ENCODE measurements around the gene PPIF.

PPIF gene

DNA sequence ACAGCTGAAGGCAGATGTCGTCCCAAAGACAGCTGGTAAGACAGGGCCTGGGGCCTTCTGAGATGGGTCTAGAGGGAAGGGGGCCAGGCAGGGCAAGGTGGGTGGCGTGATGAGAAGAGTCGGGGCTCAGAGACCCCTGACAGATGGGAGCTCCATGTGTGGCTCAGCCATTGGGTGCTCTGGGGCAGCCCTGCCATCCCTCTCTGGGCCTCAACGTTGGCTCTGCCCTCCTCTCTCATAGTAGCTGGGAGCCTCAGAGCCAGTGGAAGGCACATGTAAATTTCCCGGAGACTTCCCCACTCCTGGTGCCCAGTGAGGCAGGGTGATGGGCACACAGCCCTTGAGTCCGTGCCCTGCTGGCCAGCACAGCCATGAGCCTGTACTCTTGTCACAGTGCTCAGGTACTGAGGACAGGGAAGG lies 1.8 kb downstream of the PPIF start:
- no peak for DNase-seq (ENCODE audit: low read depth in 2 of 2)

DNA sequence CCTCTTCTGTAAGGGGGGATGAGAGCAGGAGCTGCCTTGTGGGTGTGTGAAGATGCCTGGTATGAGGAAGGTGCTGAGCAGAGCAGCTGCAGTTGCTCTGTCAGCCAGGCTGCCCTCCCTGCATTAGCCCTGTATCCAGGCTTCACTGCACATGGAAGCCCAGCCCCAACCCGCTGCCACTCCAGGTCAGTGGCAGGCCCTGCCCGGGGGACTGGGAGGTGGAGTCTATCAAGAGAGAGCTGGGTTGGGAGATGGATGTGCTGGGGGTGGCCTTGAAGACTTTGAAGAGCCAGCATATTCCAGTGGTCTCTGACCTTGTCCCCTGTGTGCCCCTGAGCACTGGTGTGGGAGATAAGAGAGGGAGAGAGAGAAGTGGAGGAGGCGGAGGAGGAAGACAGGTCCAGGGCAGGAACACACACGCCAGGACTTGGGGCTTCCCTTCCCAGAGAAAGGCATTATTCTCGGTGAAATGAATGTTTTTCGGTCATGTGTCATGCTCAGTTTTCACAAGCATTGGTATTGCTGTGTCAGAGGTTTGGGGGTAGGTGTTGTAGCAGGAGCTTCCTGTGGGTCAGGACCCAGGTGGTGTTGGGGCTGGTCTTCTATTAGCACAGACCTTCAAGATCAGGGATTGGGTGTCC lies 2.6 kb downstream of the PPIF start:
- DNase-seq (ENCODE audit: low read depth in 2 of 2) = no peak

DNA sequence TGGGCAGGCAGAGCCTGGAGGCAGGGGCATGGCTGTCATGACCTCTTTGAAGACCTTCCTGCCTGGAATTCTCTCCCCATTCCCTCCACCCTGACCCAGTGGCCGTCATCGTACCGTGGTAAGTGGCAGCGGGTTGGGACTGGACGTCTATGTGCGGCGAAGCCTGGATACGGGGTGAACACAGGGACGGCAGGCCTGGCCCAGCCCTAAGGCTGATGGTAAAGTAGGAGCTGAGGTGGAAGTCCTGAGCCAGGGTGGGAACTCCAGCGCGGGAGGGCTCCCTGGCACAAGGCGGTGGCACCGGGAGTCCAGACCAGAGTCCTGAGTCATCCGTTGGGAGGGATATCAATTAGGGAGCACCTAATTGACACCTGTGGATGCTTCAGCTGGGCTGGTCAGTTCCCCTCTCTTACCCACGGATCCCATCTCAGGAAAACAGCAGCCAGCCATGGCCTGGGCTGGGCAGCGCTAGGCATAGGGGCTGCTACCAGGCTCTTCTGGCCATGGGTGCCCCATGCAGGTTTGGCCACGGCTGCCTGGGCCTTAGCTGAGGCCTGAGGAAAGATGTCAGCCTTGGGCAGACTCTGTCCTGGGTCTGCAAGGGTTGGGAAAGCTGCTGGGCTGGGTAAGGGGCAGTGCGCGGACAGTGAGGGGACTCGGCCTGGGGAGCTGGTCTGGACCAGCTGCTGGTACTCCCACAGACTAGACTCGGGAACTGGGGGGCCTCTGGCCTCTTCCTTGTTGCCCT lies 3.3 kb downstream of the PPIF start:
- DNase-seq (ENCODE audit: low read depth in 2 of 2) = no peak

DNA sequence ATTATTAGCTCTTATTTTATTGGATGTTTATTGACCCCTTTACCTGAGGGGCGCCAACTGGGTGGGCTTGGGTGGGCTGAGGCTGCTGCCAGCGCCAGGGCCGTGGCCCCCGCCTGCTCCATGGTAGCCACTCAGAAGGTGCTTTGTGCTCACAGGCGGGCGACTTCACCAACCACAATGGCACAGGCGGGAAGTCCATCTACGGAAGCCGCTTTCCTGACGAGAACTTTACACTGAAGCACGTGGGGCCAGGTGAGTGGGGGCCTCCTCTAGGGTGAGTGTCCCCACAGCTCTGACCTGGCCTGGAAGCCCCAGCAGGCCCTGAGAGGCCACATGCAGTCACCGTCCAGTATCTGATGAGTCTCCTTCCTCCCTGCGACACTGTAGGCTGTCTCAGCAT lies 4.1 kb downstream of the PPIF start:
- DNase-seq (ENCODE audit: low read depth in 2 of 2) = no peak

DNA sequence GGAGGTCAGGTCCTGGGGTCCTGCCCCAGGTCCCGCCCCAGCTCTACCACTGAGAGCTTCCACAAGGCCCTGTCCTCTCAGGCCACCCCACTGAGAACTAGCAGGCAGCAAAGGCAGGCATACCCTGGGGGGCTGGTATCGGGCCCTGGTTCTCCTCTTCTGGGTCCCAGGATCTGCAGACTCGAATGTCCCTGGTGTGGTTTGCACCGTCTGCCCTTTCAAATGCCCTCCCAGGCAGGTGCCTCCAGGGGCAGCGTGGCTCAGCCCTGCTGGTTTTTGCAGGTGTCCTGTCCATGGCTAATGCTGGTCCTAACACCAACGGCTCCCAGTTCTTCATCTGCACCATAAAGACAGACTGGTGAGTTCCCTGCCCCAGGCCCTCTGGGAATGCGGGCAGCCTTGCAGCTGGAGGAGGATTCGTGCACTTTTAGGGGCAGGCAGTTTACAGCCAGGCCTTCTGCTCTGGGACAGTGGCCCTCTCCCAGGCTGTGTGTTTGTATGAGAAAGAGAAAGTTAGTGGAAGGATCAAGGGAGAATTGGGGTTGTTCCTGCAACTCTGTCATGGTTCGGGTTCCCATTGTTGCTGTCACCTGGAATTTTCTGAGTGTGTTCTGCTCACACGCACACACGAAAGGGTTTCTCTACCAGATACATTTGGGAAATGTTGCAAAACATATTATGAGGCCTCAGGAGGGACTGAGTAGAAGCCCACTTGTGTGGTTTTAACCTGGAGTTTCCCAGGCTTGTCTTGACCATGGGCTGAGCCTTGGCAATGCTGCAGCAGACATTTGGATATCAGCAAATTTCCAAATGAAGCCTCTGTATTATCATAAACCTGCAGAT lies 5.0 kb downstream of the PPIF start:
- no peak for DNase-seq (ENCODE audit: low read depth in 2 of 2)

DNA sequence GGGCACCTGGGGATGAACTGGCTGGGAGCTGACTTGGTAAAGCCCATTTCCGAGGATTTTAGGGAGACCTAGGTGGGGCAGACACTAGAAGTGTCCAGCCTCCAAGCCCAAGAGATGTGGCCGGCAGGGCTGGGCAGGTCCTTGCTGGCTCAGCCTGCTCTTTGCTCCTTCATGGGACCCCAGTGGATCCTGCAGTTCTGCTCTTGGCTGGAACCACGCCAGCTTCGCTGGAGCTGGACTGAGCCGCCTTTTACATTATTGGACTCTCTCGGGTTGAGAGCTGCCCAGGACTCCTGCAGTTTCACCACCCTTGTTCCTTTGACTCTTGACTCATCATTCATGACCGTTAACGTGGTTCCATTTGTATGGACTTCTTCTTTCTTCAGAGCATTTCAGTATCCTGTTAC lies 5.7 kb downstream of the PPIF start:
- DNase-seq (ENCODE audit: low read depth in 2 of 2) = no peak

DNA sequence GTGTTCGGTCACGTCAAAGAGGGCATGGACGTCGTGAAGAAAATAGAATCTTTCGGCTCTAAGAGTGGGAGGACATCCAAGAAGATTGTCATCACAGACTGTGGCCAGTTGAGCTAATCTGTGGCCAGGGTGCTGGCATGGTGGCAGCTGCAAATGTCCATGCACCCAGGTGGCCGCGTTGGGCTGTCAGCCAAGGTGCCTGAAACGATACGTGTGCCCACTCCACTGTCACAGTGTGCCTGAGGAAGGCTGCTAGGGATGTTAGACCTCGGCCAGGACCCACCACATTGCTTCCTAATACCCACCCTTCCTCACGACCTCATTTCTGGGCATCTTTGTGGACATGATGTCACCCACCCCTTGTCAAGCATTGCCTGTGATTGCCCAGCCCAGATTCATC lies 6.5 kb downstream of the PPIF start:
- no peak for DNase-seq (ENCODE audit: low read depth in 2 of 2)

DNA sequence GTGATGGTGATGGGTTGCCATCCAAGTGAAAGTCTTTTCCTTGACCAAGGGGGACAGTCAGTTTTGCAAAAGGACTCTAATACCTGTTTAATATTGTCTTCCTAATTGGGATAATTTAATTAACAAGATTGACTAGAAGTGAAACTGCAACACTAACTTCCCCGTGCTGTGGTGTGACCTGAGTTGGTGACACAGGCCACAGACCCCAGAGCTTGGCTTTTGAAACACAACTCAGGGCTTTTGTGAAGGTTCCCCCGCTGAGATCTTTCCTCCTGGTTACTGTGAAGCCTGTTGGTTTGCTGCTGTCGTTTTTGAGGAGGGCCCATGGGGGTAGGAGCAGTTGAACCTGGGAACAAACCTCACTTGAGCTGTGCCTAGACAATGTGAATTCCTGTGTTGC lies 6.9 kb downstream of the PPIF start:
- DNase-seq (ENCODE audit: low read depth in 2 of 2) = no peak

DNA sequence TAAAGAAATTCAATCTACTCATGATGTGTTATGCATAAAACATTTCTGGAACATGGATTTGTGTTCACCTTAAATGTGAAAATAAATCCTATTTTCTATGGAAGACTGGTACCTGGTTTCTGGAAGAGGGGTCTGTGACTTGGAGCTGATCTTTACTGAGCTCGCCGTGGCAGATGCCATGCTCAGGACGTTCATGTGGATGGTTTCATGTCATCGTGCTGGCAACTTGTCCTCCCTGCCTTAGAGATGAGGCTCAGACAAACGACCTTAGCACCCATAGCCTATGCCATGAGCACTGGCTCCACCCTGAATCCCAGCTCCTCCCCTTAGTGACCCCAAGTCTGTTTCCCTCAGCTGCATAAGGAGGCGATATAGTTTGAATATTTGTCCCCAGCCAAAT lies 7.3 kb downstream of the PPIF start:
- no peak for DNase-seq (ENCODE audit: low read depth in 2 of 2)

DNA sequence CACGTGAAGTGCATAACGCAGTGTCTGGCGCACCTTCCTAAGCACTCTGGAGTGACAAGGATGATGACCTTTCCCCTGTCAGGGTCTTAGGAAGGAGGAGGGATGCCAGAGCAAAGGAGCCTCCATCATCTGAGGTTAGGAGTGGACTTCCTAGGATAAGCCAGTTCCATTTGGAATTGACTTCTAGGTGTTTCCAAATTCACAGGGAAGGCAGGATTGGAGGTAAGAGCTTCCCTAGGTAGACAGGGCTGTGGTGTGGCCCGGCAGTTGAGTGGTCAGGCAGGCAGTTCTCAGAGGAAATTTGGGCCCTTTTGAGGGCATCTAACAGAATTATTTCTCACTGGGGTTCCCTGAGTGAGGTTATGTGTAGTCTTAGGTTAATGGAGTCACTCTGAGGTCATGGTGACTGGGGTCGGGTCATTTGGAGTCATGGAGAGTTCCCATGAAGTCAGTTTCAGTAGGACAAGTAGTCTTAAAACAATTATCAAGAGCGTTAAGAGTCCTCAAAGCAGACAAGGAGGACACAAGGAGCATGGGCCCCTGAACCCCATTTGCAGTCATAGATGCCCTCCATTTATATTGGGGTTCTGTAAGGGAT lies 8.2 kb downstream of the PPIF start:
- DNase-seq (ENCODE audit: low read depth in 2 of 2) = no peak

DNA sequence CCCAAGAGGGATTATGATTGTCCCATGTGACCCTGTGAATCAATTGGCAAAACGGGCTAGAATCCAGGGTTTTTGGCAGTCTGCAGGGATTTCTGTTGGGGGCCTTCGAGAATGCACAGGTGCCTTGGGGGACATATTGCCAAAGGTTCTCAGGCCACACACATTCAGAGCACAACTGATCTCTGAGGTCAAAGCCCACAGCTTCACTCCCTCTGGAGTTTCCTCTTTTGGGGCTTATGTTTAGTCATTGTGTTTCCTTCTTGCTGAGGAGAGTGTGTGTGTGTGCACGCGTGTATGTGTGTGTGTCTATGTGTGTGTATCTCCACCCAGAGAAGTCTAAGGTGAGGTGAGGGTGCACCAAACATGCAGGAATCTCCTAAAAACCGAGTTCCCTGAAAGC lies 8.8 kb downstream of the PPIF start:
- DNase-seq (ENCODE audit: low read depth in 2 of 2) = no peak

DNA sequence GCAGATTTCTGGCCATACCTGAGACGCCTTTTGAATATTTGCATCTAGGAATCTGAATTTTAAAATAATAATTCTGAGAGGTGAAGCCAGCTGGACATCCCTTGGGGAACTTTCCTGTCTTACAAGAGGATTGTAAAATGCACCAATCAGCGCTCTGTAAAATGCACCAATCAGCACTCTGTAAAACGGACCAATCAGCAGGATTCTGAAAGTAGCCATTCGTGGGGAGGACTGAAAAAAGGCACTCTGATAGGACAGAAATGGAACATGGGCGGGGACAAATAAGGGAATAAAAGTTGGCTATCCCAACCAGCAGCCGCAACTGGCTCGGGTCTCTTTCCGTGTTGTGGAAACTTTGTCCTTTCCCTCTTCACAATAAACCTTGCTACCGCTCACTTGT lies 9.9 kb downstream of the PPIF start:
- DNase-seq (ENCODE audit: low read depth in 2 of 2) = no peak

DNA sequence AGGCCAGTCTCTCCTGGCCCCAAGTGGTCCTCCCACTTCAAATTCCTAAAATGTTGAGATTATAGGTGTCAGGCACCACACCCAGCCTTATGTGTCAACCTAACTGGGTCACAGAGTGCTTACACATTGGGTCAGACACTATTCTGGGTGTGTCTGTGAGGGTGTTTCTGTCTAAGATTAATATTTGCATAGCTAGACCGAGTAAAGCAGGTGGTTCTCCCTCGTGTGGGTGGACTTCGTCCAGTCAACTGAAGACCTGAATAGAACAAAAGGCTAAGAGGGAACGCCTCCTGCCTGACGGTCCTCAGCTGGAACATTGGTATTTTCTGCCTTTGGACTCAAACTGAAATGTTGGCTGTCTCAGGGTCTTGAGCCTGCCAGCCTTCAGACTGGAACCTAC lies 11.5 kb downstream of the PPIF start:
- DNase-seq (ENCODE audit: low read depth in 2 of 2) = no peak

DNA sequence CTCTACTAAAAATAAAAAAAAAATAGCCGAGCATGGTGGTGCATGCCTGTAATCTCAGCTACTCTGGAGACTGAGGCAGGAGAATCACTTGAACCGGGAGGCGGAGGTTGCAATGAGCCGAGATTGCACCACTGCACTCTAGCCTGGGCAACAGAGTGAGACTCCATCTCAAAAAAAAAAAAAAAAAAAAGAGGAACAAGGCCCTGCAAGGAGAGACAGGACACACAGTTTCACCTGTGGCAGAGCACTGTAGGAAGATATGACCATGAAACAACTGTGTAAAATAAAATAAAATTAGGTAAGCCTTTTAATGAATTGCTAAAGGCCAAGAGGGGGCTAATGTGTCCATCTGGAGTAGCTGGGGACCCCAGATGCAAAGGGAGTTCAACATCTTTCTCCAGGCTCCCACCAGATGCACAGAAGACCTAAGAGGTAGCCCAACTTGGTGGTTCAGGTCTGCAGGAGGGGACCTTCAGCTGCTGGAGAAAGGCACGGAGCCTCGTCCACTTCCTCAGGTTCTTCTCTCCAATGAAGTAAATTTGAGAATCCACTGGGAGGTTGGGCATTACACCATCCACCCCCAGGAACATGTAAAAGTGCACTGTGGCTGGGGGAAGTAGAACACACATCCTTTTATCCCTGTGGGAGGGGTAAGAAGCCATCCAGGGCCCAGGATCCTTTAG lies 12.7 kb downstream of the PPIF start:
- no peak for DNase-seq (ENCODE audit: low read depth in 2 of 2)

DNA sequence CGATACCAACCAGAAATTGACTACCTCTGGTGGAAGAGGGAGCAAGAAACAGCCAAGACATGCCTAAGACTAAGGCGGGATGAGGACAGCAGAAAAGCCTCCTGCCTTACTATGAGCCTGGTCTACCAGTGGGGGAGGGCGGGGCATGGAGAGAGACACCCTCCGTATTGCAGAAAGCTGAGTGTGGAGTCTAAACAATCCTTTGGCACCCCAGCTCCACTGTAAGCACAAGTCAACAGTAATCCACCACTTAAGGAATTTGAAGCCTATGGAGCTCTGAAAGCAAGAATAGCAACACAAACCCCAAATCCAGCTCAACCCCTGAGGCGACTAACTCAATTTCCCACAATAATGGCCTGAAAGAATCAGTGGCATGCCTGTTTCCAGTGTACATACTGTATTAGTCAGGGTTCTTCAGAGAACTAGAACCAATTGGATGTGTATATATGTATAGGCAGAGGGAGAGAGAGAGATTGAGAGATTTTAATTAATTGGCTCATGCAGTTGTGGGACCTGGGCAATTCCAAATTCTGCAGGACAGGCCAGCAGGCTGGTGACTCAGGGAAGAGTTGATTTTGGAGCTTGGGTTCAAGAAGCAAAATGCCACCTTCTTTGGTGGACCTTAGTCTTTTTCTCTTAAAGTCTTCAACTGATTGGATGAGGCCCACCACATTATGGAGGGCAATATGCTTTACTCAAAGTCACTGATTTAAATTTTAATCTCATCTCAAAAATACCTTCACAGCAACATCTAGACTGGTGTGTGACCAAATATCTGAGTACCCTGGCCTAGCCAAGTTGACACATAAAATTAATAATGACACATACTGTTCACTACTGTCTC lies 13.5 kb downstream of the PPIF start:
- no peak for DNase-seq (ENCODE audit: low read depth in 2 of 2)

DNA sequence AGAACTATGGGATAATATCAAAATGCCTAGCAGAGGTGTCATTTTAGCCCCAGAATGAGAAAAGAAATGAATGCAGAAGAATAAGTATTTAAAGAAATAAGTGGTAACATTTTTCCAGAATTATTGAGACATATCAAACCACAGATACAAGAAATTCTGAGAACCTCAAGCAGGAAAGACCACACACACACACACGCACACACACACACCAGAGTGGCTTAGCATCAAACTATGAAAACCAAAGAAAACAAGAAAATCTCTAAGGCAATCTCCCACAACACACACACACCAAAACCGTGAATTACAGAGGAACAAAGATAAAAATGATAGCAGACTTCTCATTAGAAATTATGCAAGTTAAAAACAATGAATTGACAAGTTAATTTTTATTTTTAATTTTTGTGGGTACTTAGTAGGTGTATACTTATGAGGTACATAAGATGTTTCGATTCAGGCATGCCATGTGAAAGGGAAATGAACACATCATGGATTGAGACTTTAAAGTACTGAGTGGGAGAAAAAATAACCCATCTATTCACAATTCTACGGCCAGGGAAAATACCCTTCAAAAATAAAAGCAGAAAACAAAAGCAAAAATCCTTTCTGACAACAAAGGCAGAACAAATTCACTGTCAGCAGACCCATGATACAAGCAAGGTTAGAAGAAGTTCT lies 14.6 kb downstream of the PPIF start:
- no peak for DNase-seq (ENCODE audit: low read depth in 2 of 2)

DNA sequence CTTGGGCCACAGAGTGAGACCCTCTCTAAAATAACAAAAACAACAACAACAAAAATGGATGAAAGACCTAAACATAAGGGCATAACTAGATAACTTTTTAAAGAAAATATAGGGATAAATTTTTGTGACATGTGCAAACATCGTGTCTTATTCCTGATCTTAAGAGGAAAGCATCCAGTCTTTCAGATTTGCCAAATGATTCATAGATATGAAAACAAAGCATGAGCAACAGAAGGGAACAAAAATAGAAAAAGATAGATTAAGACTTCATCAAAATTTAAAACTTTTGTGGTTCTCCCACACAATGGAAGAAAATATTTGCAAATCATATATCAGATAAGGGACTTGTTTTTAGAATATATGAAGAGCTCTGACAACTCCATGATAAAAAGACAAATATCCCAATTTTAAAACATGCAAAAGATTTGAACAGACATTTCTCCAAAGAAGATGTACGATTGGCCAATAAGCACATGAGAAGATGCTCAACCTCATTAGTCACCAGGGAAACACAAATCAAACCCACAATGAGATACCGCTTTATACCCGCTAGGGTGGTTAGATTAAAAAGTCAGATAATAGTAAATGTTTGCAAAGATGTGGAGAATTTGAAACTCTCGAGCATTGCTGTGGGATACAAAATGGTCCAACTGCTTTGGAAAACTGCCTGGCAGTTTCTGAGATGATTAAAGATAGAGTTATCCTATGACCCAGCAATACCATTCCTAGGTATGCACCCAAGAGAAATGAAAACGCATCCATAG lies 20.3 kb downstream of the PPIF start:
- DNase-seq (ENCODE audit: low read depth in 2 of 2) = no peak

DNA sequence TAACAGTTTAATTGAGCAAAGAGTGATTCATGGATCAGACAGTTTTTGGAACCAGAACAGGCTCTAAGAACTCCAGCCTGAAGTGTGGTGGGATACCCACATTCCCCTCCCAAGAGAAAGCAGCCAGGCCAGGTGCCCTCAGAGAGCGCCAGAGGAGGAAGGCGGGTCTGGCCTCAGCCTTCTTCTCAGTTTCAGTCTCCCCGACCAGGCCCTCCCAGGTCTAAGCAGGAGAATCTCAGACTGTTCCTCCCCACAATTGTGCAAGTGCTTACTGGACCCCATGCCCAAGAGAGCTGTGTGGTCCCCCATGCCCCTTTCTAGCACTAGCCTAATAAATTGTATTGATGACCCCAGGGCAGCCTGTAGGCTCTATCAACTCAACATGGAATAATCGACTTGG lies 25.6 kb downstream of the PPIF start:
- DNase-seq (ENCODE audit: low read depth in 2 of 2) = no peak

DNA sequence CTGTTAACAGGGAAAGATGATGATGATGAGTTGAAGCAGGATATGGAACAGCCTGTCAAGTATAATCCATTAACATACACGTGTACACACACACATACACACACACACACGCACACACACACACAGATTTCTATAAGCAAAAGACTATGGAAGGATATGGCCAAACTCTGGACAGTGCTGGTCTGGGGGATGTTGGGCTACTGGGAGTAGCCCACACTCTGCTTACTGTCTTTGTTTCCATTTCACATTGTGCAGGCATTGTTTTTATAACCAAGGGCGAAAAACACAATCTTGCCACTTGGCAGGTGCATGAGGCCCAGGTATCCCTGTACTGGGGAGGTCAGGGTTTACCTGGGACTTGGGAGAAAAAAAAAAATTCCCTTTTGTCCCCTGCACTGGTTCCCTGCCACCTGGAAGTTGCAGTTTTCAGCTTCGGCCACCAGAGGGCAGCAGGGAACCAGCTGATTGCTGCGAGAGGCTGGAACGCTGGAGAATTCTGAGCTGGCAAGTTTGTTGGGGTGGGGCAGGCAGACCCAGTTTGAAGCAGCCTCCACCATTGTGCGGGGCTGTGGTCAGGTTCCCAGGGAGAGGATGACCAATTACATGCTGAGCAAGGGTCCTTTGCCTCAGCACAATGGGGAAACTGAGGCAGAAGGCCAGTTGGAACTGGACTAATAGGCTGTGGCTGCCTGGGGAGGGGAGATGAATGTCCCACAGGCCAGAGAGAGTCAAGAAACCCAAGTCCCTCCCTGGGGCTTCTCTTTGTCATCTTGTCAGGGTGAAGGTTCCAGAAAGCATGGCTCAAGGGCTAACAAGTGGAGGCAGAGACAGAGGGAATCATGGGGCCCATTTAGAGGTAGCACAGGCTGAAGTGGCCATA lies 27.3 kb downstream of the PPIF start:
- peak; percentile 52 to 55 for DNase-seq (ENCODE audit: low read depth in 2 of 2)
